Measurements from ENCODE around the gene LPP. TPM values are rescaled to one million over a fixed set of nuclear protein-coding genes. Genes with fewer than 3 reads are reported as not detected.

Gene LPP
- total RNA-seq, 1 donor from 2014 or later: 1,791 TPM

DNA sequence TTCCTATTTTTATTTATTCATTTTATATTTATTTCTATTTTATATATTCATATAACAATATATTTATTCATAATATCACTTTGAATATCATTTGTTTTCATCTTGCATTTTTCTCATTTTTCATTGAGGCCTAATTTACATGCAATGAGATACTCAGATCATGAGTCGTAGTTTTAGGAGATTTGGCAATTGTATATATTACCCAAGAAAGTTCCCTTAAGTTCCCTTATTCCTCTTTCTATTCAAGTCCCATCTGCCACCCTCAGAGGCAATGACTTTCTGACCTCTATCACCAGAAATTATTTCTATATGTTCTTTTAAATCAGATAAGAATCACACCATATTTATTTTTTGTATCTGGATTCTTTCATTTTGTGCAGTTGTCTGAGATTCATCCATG is 688.7 kb downstream of the LPP start:
- DNase-seq (ENCODE audit: low spot score in 2 of 2): no peak
- TF ChIP-seq, protein P1, sequence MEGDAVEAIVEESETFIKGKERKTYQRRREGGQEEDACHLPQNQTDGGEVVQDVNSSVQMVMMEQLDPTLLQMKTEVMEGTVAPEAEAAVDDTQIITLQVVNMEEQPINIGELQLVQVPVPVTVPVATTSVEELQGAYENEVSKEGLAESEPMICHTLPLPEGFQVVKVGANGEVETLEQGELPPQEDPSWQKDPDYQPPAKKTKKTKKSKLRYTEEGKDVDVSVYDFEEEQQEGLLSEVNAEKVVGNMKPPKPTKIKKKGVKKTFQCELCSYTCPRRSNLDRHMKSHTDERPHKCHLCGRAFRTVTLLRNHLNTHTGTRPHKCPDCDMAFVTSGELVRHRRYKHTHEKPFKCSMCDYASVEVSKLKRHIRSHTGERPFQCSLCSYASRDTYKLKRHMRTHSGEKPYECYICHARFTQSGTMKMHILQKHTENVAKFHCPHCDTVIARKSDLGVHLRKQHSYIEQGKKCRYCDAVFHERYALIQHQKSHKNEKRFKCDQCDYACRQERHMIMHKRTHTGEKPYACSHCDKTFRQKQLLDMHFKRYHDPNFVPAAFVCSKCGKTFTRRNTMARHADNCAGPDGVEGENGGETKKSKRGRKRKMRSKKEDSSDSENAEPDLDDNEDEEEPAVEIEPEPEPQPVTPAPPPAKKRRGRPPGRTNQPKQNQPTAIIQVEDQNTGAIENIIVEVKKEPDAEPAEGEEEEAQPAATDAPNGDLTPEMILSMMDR (IDR thresholded peaks at IDR 0.05): no peak
- Histone ChIP-seq H3K9me3 (no peaks in the 10 kb centered on the region), H3K27ac (no peak overlapping the region), H3K27me3 (no peaks in the 10 kb centered on the region), H3K4me3 (no peak overlapping the region), H3K36me3 (no peaks in the 10 kb centered on the region), H3K4me1 (no peaks in the 10 kb centered on the region)
- intact Hi-C loops (cut with DNase I): no loop called here

DNA sequence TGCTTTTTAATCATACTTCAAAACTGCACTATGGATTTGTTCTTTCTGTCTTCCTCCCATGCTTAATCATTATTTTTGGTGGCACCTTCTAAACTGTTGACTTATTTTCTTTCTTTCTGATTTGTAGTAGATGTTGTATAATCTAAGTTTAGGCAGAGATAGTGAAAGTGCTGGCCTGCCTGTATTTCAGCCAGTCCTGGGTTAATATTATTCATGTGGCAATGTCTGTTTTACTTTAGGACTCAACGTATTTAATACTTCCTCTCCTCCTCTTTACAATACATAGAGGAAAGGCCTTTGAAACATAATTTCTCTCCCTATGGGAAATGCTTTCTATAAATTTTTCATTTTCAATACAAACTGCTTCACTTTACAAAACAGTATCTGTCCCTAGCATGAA is 690.1 kb downstream of the LPP start:
- no peak for DNase-seq (ENCODE audit: low spot score in 2 of 2)
- no peak overlapping the region for H3K4me3 ChIP-seq
- H3K27me3 ChIP-seq: no peaks in the 10 kb centered on the region
- intact Hi-C loops (cut with DNase I): no loop called here
- H3K27ac ChIP-seq: no peak overlapping the region
- no peaks in the 10 kb centered on the region for H3K4me1 ChIP-seq
- H3K36me3 ChIP-seq: no peaks in the 10 kb centered on the region
- H3K9me3 ChIP-seq: no peaks in the 10 kb centered on the region
- TF ChIP-seq, protein P1 (IDR thresholded peaks at IDR 0.05): no peak

DNA sequence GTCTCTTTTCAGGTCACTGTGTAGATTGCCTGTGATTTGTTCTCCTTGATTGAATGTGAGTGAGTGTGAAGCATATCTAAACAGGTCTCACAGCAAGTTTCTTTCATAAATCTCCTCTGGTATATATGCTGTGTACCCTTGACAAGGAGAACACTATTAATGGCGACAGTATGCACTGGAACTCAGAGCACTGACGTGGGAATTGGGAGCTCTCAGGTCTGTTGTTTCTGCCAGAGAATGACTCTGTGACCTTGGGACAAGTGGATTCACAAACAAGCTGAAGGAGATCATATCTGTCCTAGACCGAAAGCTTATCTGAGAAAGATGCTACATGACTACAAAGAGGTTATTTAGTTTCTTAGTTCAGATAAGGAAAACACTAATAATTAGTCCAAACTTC is 691.6 kb downstream of the LPP start:
- no peak for DNase-seq (ENCODE audit: low spot score in 2 of 2)
- Histone ChIP-seq H3K27me3 (no peaks in the 10 kb centered on the region), H3K9me3 (no peaks in the 10 kb centered on the region), H3K27ac (no peak overlapping the region), H3K36me3 (no peaks in the 10 kb centered on the region), H3K4me1 (no peaks in the 10 kb centered on the region), H3K4me3 (no peak overlapping the region)
- intact Hi-C loops (cut with DNase I): no loop called here
- TF ChIP-seq, protein P1 (IDR thresholded peaks at IDR 0.05): no peak

DNA sequence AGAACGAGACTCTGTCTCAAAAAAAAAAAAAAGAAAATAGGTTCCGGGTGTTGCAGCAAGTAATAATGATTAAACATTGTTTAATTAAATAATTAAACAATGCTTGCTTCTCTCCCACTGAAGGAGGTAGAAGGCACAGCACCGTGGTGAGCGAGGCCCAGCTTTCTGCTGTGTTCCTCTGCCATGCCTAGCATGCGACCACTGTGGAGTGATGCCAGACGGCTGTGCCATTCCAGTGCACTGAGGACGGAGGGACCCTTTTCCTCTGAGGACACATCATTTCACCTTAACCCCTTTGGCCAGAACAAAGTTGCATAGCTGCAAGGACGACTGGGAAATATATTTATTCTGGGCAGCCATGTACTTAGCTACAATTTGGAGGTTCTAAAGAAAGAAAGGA is 695.0 kb downstream of the LPP start:
- no peak for DNase-seq (ENCODE audit: low spot score in 2 of 2)
- Histone ChIP-seq H3K27ac (no peak overlapping the region), H3K9me3 (no peaks in the 10 kb centered on the region), H3K4me1 (peaks cover under 1 to 9% of the 10 kb centered on the region in 2 donors), H3K36me3 (no peaks in the 10 kb centered on the region), H3K4me3 (no peak overlapping the region), H3K27me3 (no peaks in the 10 kb centered on the region)
- TF ChIP-seq, protein P1 (IDR thresholded peaks at IDR 0.05): no peak
- intact Hi-C loops (cut with DNase I): no loop called here

DNA sequence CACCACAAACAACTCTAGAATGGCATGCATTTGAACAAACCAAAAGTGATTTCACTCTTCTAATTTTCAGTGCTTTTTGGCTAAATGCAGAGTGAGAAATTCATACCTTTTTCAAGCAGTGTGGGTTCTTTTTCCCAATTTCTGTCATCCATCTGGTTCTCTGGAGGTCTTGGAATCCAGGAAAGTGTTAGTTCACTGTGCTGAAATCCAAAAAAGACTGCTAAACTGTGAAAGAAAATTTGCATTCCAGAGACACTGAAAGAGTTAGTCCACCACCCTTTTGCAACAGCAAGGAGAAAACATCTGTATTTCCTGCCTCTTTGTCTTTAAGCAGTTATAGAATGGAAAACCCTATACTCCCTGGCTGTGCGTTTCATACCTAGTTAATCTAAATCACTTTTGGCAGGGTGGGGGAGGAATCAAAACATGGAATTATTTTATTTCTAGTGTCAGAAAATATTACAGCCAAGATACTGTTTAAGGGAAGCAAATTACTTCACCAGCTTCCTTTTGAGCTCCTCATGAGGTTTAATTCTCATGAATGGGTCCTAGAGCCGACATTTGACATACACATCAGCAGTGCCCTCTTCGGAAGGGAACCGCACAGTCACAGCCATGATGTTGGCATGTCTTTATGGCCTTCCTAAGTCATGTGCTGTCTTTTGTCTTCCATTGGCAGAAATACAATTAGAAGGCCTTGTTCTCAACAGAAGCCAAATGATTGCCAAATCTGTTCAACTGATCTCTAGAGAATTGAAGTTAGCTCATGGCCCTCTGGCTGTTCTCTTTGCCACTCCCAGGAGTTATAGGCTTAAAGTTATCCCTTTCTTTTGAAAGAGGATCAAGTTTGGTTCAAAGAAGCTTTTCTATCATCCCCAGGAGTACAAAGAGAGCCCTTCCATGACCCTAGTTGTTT is 700.2 kb downstream of the LPP start:
- Histone ChIP-seq H3K36me3 (no peaks in the 10 kb centered on the region), H3K9me3 (no peaks in the 10 kb centered on the region), H3K27me3 (no peaks in the 10 kb centered on the region), H3K4me3 (no peak overlapping the region), H3K4me1 (peaks cover 17 to 26% of the 10 kb centered on the region in 2 donors), H3K27ac (peak overlapping the region; percentile 61 to 65)
- no peak for DNase-seq (ENCODE audit: low spot score in 2 of 2)
- TF ChIP-seq, protein P1 (IDR thresholded peaks at IDR 0.05): no peak
- intact Hi-C loops (cut with DNase I): no loop called here
